HG02973 (cell line): ENCODE data around the gene ZNF710.
A peak's percentile ranks its signal among the peaks of the same experiment; 100 is the strongest.
"Not testable (repeated sequence)": the region's sequence is repeated elsewhere in the genome, so short reads cannot be mapped to it uniquely, and the experiment has no call there.

Experiments
- ATAC-seq: cut with Tn5 transposase; IDR thresholded peaks from one replicate; pipeline ENCODE4 v1.9.1; 2021; ENCODE audit warnings: moderate library complexity; ENCODE audit not compliant: unreplicated experiment

The ZNF710 gene

DNA sequence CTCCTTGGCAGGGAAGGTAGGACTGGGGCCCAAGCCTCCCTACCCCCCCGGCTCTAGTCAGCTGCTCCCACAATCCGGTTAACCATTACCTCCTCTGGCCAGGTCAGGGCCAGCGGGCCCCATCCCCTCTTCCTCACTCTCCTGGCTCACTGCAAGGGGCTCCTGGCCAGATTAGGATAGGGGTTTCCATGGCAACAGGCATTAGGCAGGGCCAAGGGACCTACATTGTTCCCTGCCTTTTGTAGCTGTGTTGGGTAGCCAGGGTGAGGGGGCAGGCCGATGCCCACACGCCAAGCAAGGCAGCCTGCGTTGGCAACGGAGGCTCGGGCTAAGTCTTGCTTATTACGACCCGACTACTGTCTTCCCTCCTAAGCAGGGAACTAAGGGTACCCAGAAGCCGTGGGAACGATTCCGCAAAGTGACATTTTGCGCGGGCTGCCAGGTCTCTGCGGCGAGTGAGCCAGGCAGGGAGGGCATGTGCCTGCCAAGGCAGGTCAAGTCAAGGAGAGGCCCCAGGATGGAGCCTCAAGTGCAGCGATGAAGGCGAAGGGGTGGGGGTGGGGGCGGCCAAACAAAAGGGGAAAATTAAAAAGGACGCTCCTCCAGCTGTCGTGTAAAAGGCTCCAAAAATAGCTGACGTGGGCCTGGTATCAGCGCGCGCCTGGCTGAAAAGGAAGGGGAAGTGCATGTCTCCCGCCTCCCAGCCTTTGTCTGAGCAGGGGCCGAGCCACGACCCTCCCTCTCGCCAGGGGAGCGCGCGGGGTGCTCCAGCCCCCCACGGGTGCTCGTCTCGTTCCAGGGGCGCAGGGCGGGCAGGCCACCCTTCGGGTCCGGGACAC lies 100.2 kb downstream of the ZNF710 start:
- no peak for ATAC-seq

DNA sequence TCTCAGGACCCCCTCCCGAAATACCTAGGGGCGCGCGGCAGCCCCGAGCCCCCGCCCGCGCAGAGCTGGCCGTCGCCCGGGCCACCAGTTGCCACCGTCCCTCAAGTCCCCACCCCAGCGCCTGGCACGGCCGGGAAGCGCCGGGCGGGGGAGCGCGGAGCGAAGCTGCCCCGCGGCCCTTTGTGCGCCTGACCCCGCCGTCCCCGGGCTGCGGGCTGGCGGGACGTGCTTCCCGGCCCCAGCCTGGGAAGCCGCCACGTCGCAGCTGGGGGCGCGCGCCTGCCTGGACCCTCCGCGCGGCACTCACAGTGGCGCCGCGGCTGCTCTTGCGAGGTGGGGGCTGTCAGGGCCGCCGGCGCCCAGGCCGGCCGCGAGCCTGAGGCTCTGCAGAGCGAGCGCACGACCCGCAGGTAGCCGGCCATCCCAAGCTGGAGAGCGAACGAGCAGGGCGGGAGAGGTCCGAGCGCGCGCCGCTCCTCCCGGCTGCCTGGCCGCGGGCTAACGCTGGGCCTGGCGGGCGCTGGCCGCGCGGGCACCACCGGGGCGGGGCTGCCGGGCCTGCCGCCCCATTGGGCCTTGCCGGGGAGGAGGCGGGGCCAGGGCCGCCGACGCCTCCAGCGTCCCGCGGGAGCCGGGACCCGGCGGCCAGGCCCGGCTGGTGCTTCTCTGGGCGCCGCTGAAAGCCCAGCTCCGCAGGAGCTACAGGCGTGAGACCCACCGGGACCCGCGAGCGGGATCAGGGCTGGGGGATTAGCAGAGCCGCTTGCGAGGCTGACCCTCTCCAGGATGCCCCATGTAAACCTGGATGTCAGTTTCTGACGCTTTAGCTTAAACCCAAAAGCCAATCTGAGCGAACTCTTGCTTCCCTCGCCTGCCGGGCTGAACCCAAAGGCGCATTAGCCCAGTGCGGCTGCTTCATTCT lies 101.1 kb downstream of the ZNF710 start, which contains the start of gene IDH2:
IDH2 (minus strand) TSS at position 500 of the 922 bp plus-strand sequence; CDS start at position 422, 78 bp downstream.
- peak; percentile 57 for ATAC-seq

DNA sequence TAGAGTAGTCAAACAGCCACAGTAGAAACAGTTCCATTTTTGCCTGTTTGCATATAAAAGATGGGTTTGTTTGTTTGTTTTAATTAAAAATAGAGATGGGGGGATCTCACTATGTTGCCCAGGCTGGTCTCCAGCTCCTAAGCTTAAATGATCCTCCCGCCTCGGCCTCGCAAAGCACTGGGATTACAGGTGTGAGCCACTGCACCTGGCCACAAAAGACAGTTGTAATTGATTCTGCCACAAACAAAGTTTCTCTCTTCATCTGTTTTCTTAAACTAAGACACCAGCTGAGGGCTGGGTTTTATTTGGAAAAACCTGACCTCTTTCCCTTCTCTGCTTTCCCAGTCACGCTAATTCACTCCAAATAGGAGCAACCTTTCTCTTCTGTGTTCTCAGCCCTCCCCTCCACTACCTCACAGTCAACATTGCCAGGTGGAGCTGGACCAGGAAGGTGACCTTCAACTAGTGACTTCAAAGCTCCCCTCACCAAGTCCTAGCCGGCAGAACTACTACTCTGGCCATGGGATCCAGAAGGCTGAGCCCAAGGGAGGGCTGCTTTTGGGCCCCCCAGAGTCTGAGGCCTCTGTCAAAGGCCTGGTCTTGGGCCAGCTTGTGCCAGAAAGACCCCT lies 102.7 kb downstream of the ZNF710 start:
- ATAC-seq = no peak

DNA sequence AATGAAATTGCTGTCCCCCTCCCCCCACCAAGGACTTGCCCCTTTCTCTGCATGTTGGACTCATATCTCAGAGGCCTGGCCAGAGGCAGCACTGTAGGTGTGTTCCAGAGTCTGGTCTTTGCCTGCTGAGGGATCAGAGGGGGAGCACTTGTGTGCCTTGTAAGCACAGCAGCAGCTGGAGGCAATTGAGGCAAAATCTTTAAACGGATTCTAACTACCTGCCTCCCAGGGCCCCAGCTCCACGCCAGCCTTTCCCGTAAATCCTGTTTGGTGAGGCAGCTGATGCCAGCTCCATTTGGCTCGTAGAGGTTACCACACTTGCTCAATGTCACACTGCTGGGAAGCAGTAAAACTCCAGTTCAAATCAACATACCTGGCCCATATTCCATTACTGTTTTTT lies 103.4 kb downstream of the ZNF710 start:
- ATAC-seq = no peak

DNA sequence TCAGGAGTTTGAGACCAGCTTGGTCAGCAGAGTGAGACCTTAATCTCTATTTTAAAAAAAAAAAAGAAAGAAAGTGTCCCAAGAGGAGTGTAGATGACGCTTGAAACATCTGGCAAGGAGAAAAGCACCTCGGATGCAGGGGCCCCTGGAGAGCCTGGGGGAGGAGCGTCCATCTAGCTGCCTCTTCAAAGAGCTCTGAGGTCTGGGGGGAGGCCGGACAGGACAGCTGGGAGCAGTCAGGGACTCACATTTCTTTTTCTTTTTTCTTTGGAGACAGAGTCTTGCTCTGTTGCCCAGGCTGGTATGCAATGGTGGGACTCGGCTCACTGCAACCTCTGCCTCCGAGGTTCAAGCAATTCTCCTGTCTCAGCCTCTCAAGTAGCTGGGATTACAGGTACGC lies 104.4 kb downstream of the ZNF710 start:
- no peak for ATAC-seq

DNA sequence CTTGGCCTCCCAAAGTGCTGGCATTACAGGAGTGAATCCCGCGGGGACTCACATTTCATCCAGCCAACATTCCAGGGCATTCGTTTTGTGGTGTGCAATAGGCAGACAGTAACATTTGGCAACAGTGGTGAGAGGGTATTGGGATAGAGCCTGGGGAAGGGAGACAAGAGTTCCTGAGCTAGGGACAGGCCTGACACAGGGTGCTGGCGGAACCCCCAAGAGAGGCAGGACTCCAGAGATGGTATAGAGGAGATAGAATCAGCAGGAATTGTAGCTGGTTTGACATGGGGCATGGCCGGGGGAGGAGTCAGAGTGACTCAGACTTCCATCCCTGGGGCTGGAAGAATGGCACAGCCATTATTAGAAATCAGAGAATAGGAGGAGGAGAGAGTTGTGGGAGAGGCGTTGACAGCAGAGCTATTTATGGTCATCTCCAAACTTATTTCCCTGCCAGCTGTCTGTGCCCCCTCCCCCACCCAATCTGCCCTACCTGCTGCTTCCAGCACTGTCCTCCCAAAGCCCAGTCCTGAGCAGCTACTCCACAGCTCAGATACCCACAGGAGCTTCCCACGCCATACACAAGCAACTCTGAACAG lies 105.5 kb downstream of the ZNF710 start:
- no peak for ATAC-seq

DNA sequence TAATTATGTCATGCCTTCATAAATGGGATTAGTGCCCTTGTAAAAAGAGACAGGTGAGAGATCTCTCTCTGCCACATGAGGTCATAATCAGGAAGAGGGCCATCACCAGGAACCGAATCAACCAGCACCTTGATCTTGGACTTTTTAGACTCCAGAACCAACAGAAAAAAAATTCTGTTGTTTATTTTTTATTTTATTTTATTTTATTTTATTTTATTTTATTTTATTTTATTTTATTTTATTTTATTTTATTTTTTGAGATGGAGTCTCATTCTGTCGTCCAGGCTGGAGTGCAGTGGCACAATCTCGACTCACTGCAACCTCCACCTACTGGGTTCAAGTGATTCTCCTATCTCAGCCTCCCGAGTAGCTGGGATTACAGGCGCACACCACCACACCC lies 106.9 kb downstream of the ZNF710 start:
- not testable (repeated sequence) for ATAC-seq

DNA sequence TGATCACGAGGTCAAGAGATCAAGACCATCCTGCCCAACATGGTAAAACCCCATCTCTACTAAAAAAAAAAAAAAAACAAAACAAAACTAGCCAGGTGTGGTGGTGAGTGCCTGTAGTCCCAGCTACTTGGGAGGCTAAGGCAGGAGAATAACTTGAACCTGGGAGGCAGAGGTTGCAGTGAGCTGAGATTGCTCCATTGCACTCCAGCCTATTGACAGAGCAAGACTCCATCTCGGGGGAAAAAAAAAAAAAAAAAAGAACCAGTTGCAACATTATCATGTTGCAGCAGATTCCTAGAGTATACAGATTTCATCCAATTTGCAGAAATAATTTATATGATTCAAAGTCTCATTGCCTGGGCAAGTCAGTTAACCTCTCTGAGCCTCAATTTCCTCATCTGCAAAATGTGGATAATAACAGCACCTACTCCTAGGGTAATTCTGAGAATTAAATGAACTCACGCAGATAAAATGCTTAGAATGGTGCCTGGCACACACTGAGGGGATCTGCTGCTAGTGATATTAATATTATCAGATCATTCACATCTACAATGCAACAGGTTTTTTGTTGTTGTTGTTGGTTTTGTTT lies 108.1 kb downstream of the ZNF710 start:
- ATAC-seq = not testable (repeated sequence)

DNA sequence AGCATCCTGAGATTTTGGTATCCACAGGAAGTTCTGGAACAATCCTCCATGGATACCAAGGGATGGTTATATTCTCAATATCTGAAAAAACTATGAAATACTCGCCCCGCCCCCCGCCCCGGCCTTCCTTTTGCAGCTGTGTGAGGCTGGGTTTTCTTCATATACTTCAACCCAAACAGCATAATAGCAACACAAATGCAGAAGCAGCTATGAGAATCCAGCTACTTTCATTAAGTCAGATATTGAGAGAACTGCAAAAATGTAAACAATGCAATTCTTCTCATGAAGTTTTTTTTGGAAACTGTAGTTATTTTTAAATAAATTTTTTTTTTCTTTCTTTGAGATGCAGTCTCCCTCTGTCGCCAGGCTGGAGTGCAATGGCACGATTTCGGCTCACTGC lies 112.0 kb downstream of the ZNF710 start:
- no peak for ATAC-seq

DNA sequence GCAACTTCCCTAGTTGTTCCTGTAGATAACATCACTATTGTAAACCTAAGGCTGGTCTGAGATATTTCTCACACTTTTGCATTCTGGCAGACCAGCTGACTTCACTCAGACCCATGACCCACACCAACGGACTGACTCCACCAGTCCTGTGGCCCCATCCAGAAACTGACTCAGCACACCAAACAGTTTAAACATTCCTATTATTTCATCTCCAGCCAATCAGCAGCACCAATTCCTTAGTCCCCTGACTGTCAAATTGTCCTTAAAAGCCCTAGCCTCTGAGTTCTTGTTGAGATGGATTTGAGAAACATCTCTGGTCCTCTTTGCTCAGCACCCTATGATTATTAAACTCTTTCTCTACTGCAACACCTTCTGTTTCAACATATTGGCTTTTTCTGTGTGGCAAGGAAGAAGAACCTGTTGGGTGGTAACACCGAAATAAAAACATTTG lies 113.4 kb downstream of the ZNF710 start:
- ATAC-seq = no peak

DNA sequence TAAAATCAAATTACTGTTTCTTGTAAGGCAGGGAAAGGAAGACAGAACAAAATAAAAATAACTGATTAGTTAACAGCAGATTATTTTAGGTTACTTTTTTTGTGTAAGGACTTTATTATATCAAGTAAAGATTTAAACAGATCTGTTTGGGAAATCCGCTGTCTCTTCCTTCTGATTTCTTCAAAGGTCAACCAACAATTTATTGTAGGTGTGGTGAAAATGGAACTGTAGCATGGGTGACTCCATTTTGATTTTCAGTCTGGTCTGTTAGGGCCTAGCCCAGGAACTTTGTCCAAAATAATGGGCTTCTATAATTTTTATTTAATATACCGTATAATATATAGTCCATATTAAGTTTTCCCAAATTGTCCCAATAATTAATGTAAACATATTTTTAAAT lies 114.7 kb downstream of the ZNF710 start:
- ATAC-seq = no peak

DNA sequence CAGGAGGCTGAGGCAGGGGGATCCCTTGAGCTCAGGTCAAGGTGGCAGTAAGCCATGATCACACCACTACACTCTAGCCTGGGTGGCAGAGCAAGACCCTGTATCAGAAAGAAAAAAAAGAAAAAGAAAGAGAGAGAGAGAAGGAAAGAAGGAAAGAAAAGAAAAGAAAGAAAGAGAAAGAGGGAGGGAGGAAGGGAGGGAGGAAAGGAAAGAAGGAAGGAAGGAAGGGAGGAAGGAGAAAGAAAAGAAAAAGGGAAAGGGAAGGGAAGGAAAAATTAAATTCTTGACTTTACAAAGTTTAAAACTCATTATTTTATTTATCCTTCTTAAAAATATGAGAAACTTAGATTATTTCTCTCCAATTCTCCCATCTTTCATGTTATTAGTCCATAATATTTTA lies 118.2 kb downstream of the ZNF710 start:
- ATAC-seq = no peak

DNA sequence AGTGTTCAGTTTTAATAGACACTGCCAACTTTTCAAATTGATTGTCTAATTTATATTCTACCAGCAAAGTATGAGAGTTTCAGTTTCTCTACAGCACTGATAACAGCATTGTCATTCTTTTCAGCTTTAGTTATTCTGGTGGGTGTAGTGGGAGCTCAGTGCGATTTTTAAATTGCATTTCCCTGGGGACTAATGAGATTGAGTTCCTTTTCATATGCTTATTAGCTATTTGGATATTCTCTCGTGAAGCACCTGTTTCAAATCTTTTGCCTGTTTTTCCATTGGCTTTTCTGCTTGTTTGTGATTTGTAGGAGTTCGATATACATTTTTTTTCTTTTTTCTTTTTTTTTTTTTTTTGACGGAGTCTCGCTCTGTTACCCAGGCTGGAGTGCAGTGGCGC lies 120.0 kb downstream of the ZNF710 start:
- no peak for ATAC-seq

DNA sequence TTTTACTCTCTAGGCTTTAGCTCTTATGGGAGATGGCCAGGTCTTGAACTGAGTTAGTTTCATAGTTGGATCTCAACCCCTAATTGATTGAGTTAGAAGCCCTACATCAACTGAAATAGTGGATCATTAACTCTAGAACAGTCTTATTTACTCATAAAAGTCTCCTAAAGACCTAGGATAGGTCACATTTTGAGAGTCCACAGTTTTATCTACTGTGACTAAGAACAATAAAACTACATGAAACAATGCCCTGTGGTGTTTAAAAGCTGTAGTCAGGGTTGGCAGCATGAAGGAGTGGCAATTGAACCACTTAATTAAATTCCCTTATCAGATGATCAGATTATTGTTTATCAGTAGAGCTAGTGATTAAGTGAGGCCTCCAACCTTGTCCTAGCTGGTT lies 123.4 kb downstream of the ZNF710 start:
- ATAC-seq = no peak

DNA sequence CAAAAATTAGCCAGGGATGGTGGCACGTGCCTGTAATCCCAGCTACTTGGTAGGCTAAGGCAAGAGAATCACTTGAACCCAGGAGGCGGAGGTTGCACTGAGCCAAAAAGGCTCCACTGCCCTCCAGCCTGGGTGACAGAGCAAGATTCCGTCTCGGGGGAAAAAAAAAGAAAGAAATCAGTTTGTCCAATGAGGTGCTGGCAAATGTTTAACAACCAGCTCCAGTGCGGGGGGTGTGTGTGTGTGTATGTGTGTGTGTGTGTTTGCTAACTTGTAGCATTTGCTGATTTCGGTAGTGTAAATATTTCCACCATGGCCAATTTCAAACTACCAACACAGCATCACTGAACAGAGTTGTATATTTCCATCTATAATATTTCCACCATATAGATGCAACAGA lies 124.9 kb downstream of the ZNF710 start:
- ATAC-seq = no peak

DNA sequence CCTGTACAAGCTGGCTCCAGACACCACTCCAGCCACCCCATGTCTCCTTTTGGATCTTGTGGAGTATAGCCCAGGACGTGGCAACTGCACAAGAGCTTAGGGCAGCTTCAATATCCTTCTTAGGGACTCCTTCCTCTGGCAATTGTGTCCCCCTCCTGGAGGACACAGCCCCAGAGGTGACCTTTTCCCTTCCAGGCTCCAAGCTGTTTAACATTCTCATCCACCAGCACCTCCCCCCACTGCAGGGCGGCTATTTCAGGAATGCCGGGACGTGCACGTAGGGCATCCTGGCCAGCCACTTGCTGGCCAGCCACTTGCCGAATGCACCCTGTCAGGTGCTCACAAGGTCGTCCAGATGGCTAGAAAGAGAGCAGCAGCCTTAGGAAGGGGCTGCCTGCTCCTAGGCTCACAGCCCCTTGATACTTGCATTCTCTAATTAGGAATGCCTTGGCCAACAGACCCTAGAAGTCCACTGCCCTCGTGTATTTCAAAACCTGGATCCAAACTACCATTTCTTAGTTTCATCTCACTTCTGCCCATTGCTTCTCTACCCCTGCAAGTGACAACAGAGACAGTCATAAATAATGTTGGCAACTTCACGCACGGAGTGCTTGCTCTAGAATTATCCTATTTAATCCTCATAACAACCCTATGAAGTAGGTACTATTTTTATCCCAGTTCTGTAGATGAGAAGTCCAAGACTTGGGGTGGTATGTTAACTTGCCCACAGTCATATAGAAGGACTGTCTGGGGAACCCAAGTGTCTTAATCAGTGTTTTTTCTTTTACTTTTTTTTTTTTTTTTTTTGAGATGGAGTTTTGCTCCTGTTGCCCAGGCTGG lies 125.7 kb downstream of the ZNF710 start:
- no peak for ATAC-seq

DNA sequence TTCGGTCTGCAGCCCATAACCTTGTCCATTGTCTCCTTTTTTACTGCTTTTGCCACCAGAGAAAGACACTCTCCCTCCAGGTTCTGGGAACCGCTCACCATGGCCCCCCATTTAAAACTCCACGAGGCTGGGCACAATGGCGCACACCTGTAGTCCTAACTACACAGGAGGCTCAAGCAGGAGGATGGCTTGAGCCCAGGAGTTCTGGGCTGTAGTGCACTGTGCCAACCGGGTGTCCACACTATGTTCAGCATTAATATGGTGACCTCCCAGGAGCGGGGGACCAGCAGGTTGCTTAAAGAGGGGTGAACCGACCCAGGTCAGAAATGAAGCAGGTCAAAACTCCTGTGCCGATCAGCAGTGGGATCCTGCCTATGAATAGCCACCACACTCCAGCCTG lies 129.2 kb downstream of the ZNF710 start:
- no peak for ATAC-seq
